HG03521 (cell line): ENCODE measurements around the gene ADO.
A peak's percentile ranks its signal among the peaks of the same experiment; 100 is the strongest.

ENCODE experiments used
- ATAC-seq: cut with Tn5 transposase; IDR thresholded peaks from one replicate; pipeline ENCODE4 v1.9.1; 2021; ENCODE audit warnings: mild to moderate bottlenecking, moderate library complexity; ENCODE audit not compliant: unreplicated experiment

ADO gene

DNA sequence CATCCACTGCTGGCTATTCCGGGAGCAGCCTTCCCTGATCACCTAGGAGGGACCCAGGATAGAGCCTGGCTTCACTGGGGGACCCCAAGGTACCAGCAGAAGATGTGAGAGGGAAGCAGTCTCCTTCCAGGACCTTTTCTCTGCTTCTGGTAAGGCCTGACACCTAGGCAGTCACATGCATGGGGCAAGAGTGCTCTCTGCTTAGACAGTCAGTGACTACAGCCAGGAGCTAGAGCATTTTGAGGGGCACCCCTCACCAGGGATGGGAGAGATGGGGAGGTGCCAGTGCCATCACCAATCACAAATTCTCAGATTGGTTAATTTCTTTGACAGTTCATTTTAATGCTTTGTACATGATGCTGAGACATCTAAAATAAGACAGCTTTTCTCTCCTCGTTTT lies 13.9 kb upstream of the ADO start:
- no peak for ATAC-seq

DNA sequence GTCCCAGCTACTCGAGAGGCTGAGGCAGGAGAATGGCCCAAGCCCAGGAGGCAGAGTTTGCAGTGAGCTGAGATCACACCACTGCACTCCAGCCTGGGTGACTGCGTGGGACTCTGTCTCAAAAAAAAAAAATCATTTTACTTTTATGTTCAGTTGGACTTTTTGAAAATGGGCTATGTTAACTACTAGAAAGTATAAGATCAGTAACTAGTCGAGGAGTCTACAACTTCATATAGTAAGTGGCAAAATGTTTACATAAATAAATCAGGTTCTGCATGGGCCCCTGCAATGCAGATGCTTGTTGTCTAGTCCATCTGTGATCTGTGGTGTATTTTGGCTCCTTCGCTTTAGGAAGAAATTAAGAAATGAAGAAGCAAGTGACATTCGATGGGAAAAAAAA lies 12.3 kb upstream of the ADO start:
- ATAC-seq: no peak

DNA sequence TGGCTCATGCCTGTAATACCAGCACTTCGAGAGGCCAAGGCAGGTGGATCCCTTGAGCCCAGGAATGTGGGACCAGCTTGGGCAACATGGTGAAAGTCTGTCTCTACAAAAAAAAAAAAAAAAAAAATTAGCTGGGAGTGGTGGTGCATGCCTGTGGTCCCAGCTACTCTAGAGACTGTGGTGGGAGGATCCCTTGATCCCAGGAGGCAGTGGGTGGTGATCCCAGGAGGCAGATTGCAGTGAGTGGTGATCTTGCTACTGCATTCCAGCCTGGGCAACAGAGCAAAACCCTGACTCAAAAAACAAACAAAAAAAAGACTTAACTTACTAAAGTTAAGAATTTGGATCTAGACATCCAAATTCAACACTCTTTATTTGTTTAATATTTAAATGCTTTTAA lies 10.2 kb upstream of the ADO start:
- no peak for ATAC-seq

DNA sequence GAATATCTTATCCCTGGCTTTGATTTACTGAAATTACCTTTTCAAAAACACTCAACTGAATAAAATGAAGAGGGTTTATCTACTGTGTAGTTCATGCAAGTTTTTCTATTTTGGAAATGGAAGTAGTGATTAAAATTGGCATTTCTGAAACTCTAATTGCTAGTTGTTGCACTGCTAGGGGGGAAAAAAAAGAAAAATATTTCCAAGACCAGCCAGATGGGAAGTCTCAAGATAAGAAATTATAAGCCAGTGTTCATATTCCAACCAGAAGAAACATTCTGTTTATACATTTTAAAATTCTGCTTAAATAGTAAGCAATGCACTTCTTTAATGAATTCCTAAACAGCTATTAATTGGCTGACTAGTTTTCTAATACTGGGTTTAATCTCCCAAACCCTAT lies 9.4 kb upstream of the ADO start:
- ATAC-seq: no peak

DNA sequence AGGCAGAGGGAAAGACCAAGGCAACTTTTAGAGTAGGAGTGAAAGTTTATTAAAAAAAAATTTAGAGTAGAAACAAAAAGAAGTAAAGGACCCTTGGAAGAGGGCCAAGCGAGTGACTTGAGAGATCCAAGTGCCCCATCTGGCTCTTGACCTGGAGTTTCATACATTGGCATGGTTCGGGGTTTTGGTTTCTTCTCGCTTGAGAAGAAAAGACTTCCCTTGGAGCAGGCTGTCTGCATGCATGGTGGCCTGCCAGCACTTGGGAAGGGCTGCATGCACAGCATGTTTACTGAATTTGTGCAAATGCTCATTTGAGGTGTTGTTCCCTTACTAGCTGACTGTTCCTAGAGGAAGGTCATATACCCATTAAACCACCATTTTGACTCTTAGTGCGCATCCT lies 8.8 kb upstream of the ADO start:
- no peak for ATAC-seq

DNA sequence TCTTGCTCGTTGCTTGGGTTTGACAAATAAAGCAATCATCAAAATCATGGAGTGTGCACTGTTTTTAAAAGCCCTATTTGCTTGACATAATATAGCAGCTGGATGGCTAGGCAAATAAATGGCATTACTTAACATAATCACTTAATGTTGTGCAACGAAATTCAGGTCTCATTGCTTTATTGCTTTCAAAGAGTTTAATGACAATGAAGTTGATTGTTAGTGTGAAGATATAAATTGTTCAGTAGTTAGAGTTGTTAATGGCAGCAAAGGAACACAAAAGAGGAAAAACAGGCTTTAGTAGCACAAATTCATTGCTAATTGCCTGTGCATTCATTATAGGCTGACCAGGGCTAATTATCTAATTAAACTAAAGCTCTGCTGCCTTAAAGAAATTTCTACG lies 7.6 kb upstream of the ADO start:
- ATAC-seq: no peak

DNA sequence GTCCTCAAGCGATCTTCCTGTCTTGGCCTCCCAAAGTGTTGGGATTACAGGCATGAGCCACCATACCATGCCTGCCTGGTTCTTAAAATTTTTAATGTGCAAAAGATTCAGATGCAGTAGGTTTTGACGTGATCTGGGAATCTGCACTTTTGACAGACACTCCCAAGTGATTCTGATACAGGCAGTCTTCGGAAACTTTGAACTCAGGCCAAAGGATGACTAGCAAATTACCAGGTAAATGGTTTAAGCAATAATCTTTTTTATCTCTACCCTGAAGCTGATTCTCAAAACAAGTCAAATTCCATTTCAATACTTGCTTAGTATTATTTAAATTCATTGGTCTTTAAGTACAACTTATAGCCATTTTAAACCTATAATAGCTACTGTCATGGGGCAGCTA lies 2.6 kb upstream of the ADO start:
- ATAC-seq: no peak

DNA sequence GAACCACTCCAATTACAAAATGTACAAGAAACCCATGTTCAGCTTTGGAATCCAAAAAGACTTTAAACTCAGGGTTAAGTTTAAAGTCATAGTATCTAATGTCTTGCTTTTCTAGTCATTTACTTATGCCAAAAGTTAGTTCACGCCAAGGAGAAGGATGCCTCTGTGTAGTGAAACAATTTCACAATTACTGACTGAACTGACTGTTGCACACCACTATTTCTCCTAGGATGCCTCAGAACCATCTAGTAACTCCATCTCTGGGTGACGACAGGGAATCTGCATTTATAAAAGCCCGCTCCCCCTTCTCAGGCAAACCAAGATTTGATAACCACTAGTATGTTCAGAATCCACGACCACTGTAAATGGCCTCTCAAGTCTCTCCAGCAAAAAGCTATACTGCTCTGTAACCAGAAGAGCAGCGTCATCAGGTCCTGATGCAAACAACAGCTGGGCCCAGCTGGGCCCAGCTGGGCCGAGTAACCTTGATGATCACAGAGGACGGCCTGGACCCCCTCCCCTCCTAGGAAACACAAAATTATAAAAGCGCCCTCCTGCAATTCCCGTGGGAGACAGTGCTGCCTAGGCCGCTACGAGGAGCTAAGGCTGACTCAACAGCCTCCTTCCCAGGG lies 680 bp upstream of the ADO start:
- no peak for ATAC-seq

DNA sequence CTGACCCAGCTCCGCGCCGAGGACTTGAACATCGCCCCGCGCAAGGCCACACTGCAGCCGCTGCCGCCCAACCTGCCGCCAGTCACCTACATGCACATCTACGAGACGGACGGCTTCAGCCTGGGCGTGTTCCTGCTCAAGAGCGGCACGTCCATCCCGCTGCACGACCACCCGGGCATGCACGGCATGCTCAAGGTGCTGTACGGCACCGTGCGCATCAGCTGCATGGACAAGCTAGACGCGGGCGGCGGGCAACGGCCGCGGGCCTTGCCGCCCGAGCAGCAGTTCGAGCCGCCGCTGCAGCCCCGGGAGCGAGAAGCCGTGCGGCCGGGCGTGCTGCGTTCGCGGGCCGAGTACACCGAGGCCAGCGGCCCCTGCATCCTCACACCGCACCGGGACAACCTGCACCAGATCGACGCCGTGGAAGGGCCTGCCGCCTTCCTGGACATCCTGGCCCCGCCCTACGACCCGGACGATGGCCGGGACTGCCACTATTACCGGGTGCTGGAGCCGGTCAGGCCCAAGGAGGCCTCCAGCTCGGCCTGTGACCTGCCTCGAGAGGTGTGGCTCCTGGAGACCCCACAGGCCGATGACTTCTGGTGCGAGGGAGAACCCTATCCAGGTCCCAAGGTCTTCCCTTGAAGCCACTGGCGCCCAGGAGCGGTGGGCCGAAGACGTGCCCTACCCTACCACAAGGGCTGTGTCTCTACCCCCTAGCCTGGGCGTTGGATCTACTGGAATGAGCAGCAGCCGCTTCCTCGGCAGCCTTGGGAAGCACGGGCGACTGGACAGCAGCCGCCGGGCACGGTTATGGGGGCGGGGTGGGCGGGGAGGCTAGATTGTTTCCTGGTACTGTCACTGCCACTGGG lies 945 bp downstream of the ADO start:
- no peak for ATAC-seq

DNA sequence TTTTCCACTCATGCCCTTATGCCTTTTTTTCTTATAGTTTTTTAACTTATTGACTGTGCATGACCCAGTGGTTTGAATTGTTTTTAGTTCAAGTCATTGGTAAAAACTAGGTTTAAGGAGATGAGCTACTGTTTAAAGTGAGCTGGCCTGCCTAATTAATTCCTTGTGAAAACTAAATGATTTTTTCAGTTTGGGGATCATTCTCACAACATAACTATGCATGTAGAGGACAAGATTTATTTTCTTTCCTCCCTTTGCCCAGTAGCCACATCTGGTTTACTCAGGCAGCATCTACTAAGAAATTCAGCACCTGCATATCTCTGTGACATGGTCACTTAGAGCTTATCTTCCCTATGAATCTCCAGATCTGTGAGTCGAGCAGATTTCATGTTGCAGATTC lies 1.7 kb downstream of the ADO start:
- ATAC-seq: no peak

DNA sequence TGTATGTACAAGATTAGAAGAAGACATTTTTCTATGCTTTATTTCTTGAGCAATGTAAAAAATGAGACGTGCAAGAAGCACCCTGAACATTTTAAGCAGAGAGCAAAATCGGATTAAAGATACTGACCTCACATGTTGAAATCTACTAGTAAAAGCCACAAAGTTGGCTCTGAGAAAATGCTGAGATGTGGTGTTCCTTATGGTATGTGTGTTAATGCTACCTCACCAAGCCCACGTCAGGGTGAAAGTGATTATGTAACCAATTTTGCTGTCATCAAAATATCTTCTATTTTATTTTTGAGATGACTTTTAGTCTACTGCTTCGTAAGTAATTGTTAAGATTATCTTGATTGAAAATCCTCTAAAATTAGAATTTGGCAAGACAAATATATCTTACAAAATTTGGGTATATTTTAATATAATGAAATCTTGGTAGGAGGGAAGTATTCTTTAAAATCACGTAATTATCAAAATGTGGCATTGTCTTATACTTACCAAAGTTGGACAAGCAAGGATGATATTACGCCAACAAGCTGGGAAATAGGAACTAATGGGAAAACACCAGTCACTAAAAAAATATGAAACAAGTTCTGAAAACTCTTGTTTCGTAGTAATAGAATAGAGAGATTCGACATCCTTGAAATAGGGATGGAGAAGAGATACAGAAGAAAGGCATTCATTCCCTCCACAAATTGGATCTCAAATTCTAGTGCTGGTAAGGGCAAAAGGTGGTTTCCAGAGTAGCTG lies 5.8 kb downstream of the ADO start:
- no peak for ATAC-seq

DNA sequence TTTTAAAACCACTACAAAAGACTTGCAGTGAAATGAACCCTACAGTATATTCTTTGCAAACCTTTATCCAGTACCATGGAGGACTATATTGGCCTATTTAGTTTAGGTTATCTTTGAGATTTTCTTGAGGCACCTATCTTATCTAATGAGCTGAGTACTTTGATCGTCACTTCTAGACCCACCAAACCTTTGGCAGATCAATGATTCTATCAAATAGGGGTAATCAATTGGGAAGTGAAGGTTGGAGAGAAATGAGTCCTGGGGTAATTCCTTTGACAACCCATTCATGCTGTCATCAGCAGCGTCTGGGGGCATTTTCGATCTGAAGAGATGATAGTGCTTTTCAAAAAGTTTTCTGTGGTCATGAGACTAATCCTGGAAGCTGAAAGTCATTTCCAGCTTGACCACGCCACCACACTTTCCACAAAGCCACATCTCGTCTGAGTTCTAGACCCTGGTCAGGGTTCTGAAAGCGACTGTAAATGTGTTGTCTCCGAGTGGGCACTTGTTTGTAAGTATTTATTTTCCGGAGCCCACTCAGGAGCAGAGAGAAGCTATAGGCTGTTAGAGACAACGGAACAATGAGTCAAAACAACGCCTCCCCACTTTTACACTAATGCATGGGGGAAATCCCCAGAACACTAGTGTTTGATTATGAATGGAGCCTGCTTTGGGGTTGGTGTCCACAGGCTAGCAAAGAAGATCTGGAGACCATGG lies 6.8 kb downstream of the ADO start:
- ATAC-seq: peak; percentile 29

DNA sequence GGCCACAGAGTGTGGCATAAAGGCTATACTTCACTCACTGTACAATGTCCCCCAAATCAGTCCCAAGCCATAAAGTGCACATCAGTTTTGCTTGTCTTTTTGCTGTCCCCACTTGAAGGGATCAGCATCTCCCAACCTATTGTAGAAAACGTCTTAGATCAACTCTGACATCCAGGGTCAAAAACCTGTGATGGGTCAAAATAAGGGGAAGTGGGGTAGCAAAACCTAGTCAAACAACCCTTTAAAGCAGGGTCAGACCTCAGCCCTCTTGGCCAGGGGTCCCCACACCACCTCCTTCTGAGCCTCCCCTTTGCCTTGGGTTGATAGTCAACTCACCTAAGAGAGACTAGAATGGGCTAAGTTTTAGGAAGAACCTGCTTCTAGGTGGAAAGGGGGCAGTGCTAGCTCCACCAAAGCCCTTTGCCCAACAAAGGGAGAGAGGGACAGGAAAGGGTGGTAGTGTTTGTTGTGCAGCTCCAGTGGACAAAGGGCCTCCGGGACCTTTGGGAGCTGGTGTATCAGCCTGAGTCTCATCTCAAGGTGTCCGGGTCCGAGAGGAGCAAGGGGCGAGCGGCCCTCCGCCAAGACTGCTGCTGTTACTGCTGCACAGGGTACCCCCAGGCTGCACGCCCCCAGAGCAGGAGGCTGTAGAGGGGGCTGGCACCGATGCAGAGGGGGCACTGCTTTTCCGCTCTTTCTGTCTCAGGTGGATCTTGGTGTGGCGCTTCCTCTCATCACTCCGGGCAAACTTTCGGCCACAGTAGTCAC lies 8.3 kb downstream of the ADO start:
- no peak for ATAC-seq

DNA sequence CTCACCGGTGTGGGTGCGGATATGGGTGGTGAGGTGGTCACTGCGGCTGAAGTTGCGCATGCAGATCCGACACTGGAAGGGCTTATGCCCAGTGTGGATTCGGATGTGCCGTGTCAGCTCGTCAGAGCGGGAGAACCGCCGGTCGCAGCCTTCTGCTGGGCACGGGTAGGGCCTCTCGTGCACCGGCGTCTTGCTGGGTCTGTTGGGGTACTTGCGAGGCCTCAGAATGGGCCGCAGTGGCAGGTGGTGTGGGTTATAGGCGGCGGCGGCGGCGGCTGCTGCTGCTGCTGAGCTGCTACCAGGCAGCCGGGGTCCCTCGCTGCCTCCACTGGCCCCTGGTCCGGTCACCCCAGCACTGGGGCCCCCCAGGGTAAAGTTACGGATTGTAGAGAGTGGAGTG lies 8.9 kb downstream of the ADO start:
- ATAC-seq: no peak

DNA sequence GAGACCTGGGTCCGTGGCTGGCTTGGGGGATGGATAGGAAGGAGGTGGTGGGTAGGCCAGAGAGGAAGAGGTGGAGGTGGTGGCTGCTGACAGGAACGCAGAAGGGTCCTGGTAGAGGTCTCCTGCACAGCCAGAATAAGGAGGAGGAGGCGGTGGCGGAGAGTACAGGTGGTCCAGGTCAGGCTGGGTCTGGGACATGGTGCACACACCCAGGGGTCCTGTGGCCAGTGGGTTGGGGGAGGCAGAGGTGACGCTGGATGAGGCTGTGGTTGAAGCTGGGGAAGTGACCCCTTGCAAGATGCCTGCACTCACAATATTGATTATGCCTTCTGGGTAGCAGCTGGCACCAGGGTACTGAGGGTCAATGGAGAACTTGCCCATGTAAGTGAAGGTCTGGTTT lies 9.5 kb downstream of the ADO start:
- no peak for ATAC-seq

DNA sequence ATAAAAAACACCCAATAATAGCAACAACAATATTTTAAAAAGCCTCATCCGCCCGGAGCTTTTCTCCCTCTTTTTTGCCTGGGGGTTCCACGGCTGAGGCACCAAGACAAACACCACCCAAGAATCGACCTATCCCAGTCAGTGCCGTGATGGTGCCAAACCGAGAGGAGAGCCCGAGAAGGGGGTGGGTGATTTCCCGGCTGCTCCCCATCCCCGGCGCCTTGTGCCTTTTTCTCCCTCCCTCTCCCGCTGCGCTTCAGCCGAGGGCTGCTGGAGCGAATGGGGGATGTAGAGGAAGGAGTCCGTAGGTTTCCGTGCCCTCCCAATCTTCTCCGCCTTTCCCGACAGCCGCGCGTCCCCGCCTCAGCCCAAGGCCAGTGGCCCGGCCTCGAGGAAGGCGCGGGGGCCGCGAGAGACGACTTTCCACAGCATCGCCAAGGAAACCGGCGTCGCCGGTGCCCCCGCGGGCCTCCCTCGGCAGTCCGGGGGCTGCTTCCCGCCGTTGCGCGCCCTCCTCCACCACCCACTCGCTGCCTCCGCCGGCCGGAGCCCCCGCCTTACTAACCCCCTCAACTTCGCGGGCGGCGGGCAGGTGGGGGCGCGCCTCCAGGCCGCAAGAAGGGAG lies 10.3 kb downstream of the ADO start:
- ATAC-seq: no peak

DNA sequence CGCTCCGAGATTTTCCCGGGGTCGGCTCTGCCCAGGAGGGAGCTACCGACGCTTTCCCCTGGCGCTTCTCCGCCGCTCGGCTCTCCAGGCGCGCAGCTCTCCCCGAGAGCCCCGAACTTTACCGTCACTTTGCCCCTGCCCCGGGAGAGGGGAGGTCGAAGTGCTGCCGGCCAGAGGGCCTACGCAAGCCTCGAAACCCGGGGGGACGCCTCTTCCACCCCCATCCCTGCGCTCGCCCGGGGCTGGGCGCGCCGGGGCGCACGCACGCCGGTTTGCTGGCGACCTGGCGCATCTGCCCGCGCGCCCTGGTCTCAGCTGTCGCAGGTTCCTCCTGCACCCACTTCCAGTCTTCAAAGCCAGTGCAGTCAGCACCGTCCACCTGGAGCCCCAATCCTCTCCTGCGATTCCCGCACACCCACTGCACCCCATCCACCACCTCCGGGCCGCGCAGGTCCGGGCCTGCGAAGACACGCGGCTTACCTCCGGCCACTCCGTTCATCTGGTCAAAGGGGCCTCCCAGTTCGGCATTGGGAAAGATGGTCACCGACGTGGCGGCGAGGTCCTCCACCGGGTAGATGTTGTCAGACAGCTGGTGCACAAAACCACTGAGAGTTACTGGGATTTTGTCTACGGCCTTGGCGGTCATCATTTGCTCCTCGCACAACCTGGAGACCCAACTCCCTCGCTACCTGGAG lies 11.0 kb downstream of the ADO start:
- ATAC-seq: no peak

DNA sequence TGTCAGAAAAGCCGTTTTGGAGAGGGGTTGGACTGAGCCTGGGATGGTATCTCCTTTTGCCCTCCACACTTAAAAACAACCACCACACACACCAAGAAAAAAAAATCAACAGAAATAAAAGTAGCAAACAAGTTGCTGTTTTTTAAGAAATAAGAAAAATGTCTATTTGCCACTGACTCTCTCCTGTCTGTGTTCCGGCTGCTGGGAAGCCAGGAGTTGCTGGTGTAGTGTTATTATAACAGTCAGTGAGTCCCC lies 11.5 kb downstream of the ADO start:
- no peak for ATAC-seq

DNA sequence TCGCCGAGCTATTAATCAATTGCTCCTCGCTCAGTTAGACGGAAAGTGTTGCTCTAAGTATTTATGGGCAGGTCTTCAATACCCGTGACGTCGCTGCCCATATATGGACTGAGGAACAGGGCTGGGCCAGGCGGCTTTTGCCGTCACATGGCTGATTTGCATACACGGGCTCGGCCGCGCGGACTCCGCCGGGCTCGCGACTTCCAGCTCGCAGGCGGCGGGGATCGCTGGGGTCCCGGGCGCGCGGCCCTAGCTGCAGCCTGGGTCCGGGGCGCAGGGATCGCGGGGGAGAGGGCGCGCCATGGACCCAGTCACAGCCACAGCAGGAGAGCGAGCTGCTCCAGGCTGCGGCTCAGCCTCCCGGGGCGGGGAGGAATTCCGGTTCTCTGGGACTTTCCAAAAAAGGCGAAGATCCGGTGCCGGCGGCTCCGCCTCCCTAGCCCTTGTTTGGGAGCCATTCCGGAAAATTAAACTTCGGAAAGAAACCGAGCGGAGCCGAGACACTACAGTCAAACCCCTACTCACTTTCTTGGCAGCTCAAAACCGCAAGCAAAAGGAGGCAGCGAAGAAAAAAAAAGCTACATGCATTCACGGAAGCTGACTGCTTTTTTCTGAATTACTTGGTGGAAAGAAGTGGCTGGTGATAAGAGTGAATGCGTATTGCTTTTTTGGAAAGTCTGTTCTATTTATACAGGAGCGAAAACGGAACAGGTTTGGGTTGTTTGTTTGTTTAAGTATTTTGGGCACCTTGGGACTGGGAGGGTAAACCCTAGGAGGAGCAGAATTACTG lies 12.0 kb downstream of the ADO start, which contains the start of gene EGR2:
Gene EGR2, minus strand, starts transcription at position 36 of the 790 bp plus-strand sequence. CDS start 337 bp downstream, outside the sequence.
- ATAC-seq: peak; percentile 73
